CD14-positive monocyte (primary cell): ENCODE measurements around the gene SEH1L. TPM values are rescaled to one million over a fixed set of nuclear protein-coding genes. Genes with fewer than 3 reads are reported as not detected.

Experiments used
- DNase-seq, 3 donors: peaks; one replicate each; pipeline ENCODE4 v3.0.0-alpha.2; 2011 to 2022
- H2AFZ ChIP-seq: 2 replicates; pipeline ENCODE4 v1.6.0; 2012; ENCODE audit warnings: mild to moderate bottlenecking, low read depth, low read length, inconsistent platforms; ENCODE audit not compliant: insufficient read depth, poor library complexity, severe bottlenecking
- H3K27ac ChIP-seq, 2 donors: 1 replicate in 1 of 2; 2 replicates in 1 of 2; pipeline ENCODE4 v1.5.1; 2012 to 2013; ENCODE audit warnings: low read length in 2 of 2, control low read depth in 1 of 2, inconsistent platforms in 1 of 2, low read depth in 1 of 2, mild to moderate bottlenecking in 1 of 2
- H3K27me3 ChIP-seq, 2 donors: one replicate each; pipeline versions ENCODE4 v1.6.0 to v1.6.1; 2011 to 2013; ENCODE audit warnings: low read length in 2 of 2; ENCODE audit not compliant: control insufficient read depth in 2 of 2, insufficient read depth in 2 of 2
- H3K36me3 ChIP-seq, 2 donors: replicated peaks in 1 of 2; 1 replicate in 1 of 2; 2 replicates in 1 of 2; pipeline versions ENCODE4 v1.5.1 to v1.6.1; 2012 to 2013; ENCODE audit warnings: low read length in 2 of 2, control low read depth in 1 of 2, inconsistent platforms in 1 of 2, mild to moderate bottlenecking in 1 of 2; ENCODE audit not compliant: insufficient read depth in 2 of 2, control insufficient read depth in 1 of 2
- H3K4me1 ChIP-seq, 2 donors: 1 replicate in 1 of 2; 2 replicates in 1 of 2; pipeline versions ENCODE4 v1.5.1 to v1.6.1; 2012 to 2013; ENCODE audit warnings: low read length in 2 of 2, control low read depth in 1 of 2, inconsistent platforms in 1 of 2, mild to moderate bottlenecking in 1 of 2, moderate library complexity in 1 of 2; ENCODE audit not compliant: insufficient read depth in 2 of 2, control insufficient read depth in 1 of 2
- H3K4me2 ChIP-seq: replicated peaks from 2 replicates; pipeline ENCODE3; 2012; ENCODE audit warnings: low read length, moderate library complexity, mild to moderate bottlenecking; ENCODE audit not compliant: poor library complexity, severe bottlenecking; ENCODE audit errors: extremely low read depth
- H3K4me3 ChIP-seq, 3 experiments: fragments of 200-600 bp in 1 of 3; sonication (generic) in 1 of 3; replicated peaks in 1 of 3; 1 replicate in 2 of 3; 2 replicates in 1 of 3; pipeline ENCODE4 v1.5.1; 2011 to 2013; ENCODE audit warnings: low read length in 3 of 3, mild to moderate bottlenecking in 3 of 3, control low read depth in 2 of 3, low read depth in 2 of 3, inconsistent platforms in 1 of 3, moderate library complexity in 1 of 3
- H3K79me2 ChIP-seq: 2 replicates; pipeline ENCODE4 v1.6.0; 2012; ENCODE audit warnings: mild to moderate bottlenecking, control low read depth, inconsistent platforms, low read length, moderate library complexity; ENCODE audit not compliant: insufficient read depth
- H3K9ac ChIP-seq: 2 replicates; pipeline ENCODE4 v1.6.0; 2017; ENCODE audit warnings: low read length, mild to moderate bottlenecking; ENCODE audit not compliant: insufficient read depth, poor library complexity, severe bottlenecking
- H3K9me3 ChIP-seq, 2 donors: replicated peaks in 1 of 2; 1 replicate in 1 of 2; 2 replicates in 1 of 2; pipeline versions ENCODE4 v1.5.1 to v1.6.1; 2012 to 2013; ENCODE audit warnings: low read length in 2 of 2, control low read depth in 1 of 2; ENCODE audit not compliant: control insufficient read depth in 1 of 2, insufficient read depth in 1 of 2
- H4K20me1 ChIP-seq: 2 replicates; pipeline ENCODE4 v1.6.0; 2012; ENCODE audit warnings: mild to moderate bottlenecking, low read length, control low read depth, moderate library complexity; ENCODE audit not compliant: insufficient read depth
- H3K27ac Mint-ChIP-seq, 7 donors: one replicate each; pipeline ENCODE4 v1.8.0; 2020; ENCODE audit warnings: mild to moderate bottlenecking in 7 of 7, mixed read lengths in 7 of 7, moderate library complexity in 6 of 7, inconsistent platforms in 2 of 7
- H3K27me3 Mint-ChIP-seq, 3 donors: one replicate each; pipeline ENCODE4 v1.8.0; 2021 to 2022; ENCODE audit warnings: low read depth in 3 of 3, mild to moderate bottlenecking in 3 of 3, mixed read lengths in 3 of 3, moderate library complexity in 3 of 3, inconsistent platforms in 1 of 3
- H3K36me3 Mint-ChIP-seq, 2 donors: one replicate each; pipeline ENCODE4 v1.8.0; 2020; ENCODE audit warnings: mixed read lengths in 2 of 2, inconsistent platforms in 1 of 2, mild to moderate bottlenecking in 1 of 2
- H3K4me1 Mint-ChIP-seq: one replicate; pipeline ENCODE4 v1.8.0; 2020; ENCODE audit warnings: mild to moderate bottlenecking, mixed read lengths
- H3K4me3 Mint-ChIP-seq, 2 donors: one replicate each; pipeline ENCODE4 v1.8.0; 2020; ENCODE audit warnings: mild to moderate bottlenecking in 2 of 2, mixed read lengths in 2 of 2, moderate library complexity in 1 of 2
- H3K9me3 Mint-ChIP-seq, 7 donors: one replicate each; pipeline ENCODE4 v1.8.0; 2020 to 2022; ENCODE audit warnings: mixed read lengths in 7 of 7, mild to moderate bottlenecking in 6 of 7, moderate library complexity in 6 of 7, inconsistent platforms in 2 of 7
- WGBS: methylation state at CpG from one replicate; pipeline ENCODE4 v1.1.5; 2013; ENCODE audit warnings: missing lambda C conversion rate; ENCODE audit not compliant: insufficient coverage; 5-methylcytosine and 5-hydroxymethylcytosine counted together
- intact Hi-C, 2 donors: fragments of 100-400 bp; cut with micrococcal nuclease; formaldehyde crosslinking; loops; one replicate each; pipeline versions ENCODE4 v1.15.0 to v1.15.1; 2023
- polyA plus RNA-seq, 3 donors: library from polyadenylated mRNA; depleted of rRNA in 1 of 3; unstranded in 2 of 3; stranded (reverse) in 1 of 3; fragments of 300-500 nt in 2 of 3; fragments of >200 nt in 1 of 3; fragmentation: Illumina TruSeq in 2 of 3; gene quantifications; 1 replicate in 2 of 3; 2 replicates in 1 of 3; pipeline ENCODE4 v1.2.3, GENCODE V29; 2012 to 2021
- TF ChIP-seq, protein P1 (sequence below): fragments of 200-600 bp; IDR thresholded peaks from one replicate; pipeline ENCODE4 v1.8.0; 2022; ENCODE audit warnings: antibody characterized with exemption, mild to moderate bottlenecking

Gene SEH1L
- polyA plus RNA-seq, 3 donors, result 7.1 to 26.9 (median 25.9) TPM

DNA sequence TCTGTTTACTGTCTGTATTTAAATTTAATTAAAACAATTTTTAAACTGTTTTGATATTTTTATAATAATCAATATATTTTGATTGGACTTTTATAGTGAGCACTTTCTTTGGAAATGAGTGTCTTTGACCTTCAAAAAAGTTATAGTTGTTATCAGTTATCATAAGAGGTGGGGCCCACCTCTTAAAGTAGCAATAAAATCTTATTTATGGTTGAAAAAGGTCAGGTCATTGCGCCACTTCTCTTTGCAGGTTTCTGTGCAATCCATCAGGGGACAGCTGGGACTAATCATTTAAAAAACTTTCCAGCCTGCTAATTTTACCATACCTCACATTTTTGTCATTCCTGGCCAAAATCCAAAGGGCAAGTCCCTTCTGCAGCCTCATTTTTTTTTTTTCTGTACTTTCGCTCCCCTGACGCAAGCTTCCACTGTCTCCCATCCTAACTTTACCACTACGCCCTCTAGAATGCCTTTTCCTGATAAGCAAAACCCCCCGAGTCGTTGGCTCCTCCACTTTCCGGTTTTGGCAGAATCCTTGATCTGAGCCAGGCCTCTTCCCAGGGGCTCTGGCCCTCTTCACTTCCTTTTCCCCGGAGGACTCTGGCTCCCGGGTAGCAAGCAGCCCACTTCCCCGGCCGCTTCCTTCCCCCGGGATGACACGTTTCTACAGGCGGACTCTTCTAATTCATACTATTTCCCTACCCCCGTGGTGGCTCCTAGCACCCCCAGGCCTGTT lies 1.1 kb upstream of the SEH1L start:
- Histone ChIP-seq H3K9ac (peak overlapping the region; percentile 71), H3K27me3 (no peaks in the 10 kb centered on the region), H3K79me2 (peaks cover 30% of the 10 kb centered on the region), H3K4me3 (peak overlapping the region; percentile 70 to 92 (median 80)), H2AFZ (peak overlapping the region; percentile 97), H3K9me3 (no peaks in the 10 kb centered on the region), H4K20me1 (no peaks in the 10 kb centered on the region), H3K4me2 (peak overlapping the region; percentile 97), H3K27ac (peak overlapping the region; percentile 90 to 93), H3K36me3 (no peaks in the 10 kb centered on the region), H3K4me1 (peaks cover 14 to 21% of the 10 kb centered on the region in 2 donors)
- Mint-ChIP-seq H3K27ac (peak overlapping the region; percentile 95 to 99 (median 99)), H3K4me3 (peak overlapping the region; percentile 89 to 99), H3K27me3 (peaks cover 0 to 5% (median 0%) of the 10 kb centered on the region in 3 donors), H3K4me1 (peaks cover 22% of the 10 kb centered on the region), H3K9me3 (peaks cover 0 to 4% (median 0%) of the 10 kb centered on the region in 7 donors), H3K36me3 (peaks cover 2 to 3% of the 10 kb centered on the region in 2 donors)
- intact Hi-C loops, result loop anchor here (2.0 to 10.0 kb wide), 5 partner anchors 46 to 781 kb away; partner anchors contain the start of genes PTPN2 (in 2 of the 2), AFG3L2 (in 1 of the 2), CEP192 (in 1 of the 2) and FAM210A (in 1 of the 2)
- TF ChIP-seq, protein P1, sequence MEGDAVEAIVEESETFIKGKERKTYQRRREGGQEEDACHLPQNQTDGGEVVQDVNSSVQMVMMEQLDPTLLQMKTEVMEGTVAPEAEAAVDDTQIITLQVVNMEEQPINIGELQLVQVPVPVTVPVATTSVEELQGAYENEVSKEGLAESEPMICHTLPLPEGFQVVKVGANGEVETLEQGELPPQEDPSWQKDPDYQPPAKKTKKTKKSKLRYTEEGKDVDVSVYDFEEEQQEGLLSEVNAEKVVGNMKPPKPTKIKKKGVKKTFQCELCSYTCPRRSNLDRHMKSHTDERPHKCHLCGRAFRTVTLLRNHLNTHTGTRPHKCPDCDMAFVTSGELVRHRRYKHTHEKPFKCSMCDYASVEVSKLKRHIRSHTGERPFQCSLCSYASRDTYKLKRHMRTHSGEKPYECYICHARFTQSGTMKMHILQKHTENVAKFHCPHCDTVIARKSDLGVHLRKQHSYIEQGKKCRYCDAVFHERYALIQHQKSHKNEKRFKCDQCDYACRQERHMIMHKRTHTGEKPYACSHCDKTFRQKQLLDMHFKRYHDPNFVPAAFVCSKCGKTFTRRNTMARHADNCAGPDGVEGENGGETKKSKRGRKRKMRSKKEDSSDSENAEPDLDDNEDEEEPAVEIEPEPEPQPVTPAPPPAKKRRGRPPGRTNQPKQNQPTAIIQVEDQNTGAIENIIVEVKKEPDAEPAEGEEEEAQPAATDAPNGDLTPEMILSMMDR, result no peak
- 3% methylated on average over 15 of the region's 15 CpGs for WGBS
- peak; percentile 12 to 57 (median 45) for DNase-seq

DNA sequence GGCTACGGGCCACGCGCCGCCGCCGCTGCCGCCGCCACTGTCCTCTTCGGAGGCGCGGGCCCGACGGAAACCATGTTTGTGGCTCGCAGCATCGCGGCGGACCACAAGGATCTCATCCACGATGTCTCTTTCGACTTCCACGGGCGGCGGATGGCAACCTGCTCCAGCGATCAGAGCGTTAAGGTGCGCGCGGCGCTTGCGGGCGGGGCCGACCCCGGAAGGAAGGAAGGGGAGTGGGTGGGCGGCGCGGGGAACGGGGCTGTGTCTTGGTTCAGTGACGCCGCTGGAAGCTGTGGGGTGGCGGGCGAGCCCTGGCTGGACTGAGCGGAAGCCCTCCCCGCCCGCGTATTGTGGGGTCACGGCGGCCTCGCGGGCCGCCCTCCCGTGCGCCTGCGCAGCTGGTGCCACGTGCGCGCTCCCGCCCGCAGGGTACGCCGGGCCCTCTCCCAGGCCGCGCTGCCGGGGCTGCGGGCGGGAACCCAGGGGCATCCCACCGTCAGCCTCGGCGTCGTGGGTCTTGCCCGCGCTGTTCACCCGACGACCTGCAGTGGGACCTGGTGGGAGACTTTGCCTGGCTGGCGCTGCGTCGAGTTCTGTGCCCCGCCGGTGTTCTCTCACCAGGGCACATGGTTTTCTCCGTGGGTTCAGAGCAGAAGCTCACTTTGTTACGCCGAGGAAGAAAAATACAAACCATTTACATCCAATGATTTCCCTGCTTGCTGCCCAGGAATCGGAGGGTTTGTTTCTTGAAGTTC lies 416 bp downstream of the SEH1L start:
- peak overlapping the region; percentile 95 to 99 (median 98) for H3K27ac Mint-ChIP-seq
- WGBS, result under 1% methylated on average over 71 of the region's 81 CpGs
- peaks cover 22% of the 10 kb centered on the region for H3K4me1 Mint-ChIP-seq
- Histone ChIP-seq H3K4me1 (peaks cover 14 to 21% of the 10 kb centered on the region in 2 donors), H4K20me1 (no peaks in the 10 kb centered on the region), H2AFZ (peak overlapping the region; percentile 88), H3K4me2 (peak overlapping the region; percentile 72), H3K4me3 (peak overlapping the region; percentile 64 to 80 (median 65)), H3K36me3 (peaks cover 4 to 5% of the 10 kb centered on the region in 2 donors), H3K27me3 (no peaks in the 10 kb centered on the region), H3K79me2 (peaks cover 39% of the 10 kb centered on the region), H3K9ac (peak overlapping the region; percentile 77), H3K27ac (peak overlapping the region; percentile 87 to 91), H3K9me3 (no peaks in the 10 kb centered on the region)
- DNase-seq, result peak; percentile 87 to 97 (median 91)
- peaks cover 0 to 4% (median 0%) of the 10 kb centered on the region in 7 donors for H3K9me3 Mint-ChIP-seq
- intact Hi-C loops, result loop anchor here (2.0 to 10.0 kb wide), 6 partner anchors 43 to 779 kb away; partner anchors contain the start of genes CEP192 (in 2 of the 2), PTPN2 (in 2 of the 2), AFG3L2 (in 1 of the 2) and FAM210A (in 1 of the 2)
- peaks cover 8 to 15% of the 10 kb centered on the region in 2 donors for H3K36me3 Mint-ChIP-seq
- peaks cover 0 to 4% (median 0%) of the 10 kb centered on the region in 3 donors for H3K27me3 Mint-ChIP-seq
- peak overlapping the region; percentile 89 to 92 for H3K4me3 Mint-ChIP-seq
- TF ChIP-seq, protein P1, result no peak
